IMR-90 (cell line): ENCODE measurements around the gene CNNM3.

Experiments
- BHLHE40 ChIP-seq: fragments of 150-350 bp; IDR thresholded peaks from 2 replicates; pipeline ENCODE4 v1.6.1; 2016; ENCODE audit warnings: mild to moderate bottlenecking, low read depth, low read length
- CEBPB ChIP-seq: IDR thresholded peaks from 2 replicates; pipeline ENCODE4 v1.6.1; 2012; ENCODE audit warnings: low read depth, low read length, improper control_type of control experiment
- FOS ChIP-seq: fragments of 150-350 bp; IDR thresholded peaks from 2 replicates; pipeline ENCODE4 v1.6.1; 2016; ENCODE audit warnings: low read depth, low read length
- MAFK ChIP-seq: IDR thresholded peaks from 2 replicates; pipeline ENCODE4 v1.6.1; 2012; ENCODE audit warnings: low read depth, low read length, improper control_type of control experiment
- MAZ ChIP-seq: IDR thresholded peaks from 2 replicates; pipeline ENCODE4 v1.6.1; 2012; ENCODE audit warnings: low read depth, mild to moderate bottlenecking, low read length, improper control_type of control experiment, moderate library complexity, borderline replicate concordance
- POLR2A ChIP-seq: IDR thresholded peaks from 2 replicates; pipeline ENCODE4 v1.6.1; 2012; ENCODE audit warnings: mild to moderate bottlenecking, low read depth, low read length
- RAD21 ChIP-seq: IDR thresholded peaks from 2 replicates; pipeline ENCODE4 v1.6.1; 2012; ENCODE audit warnings: low read length, improper control_type of control experiment
- RCOR1 ChIP-seq: IDR thresholded peaks from 2 replicates; pipeline ENCODE4 v1.6.1; 2012; ENCODE audit warnings: mild to moderate bottlenecking, low read length, improper control_type of control experiment; ENCODE audit not compliant: insufficient replicate concordance
- RFX5 ChIP-seq: IDR thresholded peaks from 2 replicates; pipeline ENCODE4 v1.8.0; 2012; ENCODE audit warnings: low read depth, mild to moderate bottlenecking, low read length, moderate library complexity
- SMC3 ChIP-seq: fragments of 150-350 bp; IDR thresholded peaks from 2 replicates; pipeline ENCODE4 v1.6.1; 2016; ENCODE audit warnings: low read depth, mild to moderate bottlenecking, antibody characterized with exemption, low read length, moderate library complexity
- TF ChIP-seq, protein P1 (sequence below): conservative IDR thresholded peaks from 2 replicates; pipeline ENCODE4 v1.5.1; 2012; ENCODE audit warnings: mild to moderate bottlenecking, low read depth, low read length, improper control_type of control experiment
- TF ChIP-seq, protein P2 (sequence below): fragments of 150-350 bp; IDR thresholded peaks from 2 replicates; pipeline ENCODE4 v1.6.1; 2017; ENCODE audit warnings: mild to moderate bottlenecking, antibody characterized with exemption, low read length, low read depth

GRCh38 chr2:96767135-96767871 is 48.8 kb upstream of the CNNM3 start:
- TF ChIP-seq, protein P1, sequence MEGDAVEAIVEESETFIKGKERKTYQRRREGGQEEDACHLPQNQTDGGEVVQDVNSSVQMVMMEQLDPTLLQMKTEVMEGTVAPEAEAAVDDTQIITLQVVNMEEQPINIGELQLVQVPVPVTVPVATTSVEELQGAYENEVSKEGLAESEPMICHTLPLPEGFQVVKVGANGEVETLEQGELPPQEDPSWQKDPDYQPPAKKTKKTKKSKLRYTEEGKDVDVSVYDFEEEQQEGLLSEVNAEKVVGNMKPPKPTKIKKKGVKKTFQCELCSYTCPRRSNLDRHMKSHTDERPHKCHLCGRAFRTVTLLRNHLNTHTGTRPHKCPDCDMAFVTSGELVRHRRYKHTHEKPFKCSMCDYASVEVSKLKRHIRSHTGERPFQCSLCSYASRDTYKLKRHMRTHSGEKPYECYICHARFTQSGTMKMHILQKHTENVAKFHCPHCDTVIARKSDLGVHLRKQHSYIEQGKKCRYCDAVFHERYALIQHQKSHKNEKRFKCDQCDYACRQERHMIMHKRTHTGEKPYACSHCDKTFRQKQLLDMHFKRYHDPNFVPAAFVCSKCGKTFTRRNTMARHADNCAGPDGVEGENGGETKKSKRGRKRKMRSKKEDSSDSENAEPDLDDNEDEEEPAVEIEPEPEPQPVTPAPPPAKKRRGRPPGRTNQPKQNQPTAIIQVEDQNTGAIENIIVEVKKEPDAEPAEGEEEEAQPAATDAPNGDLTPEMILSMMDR: no peak
- TF ChIP-seq BHLHE40: no peak
- no peak for TF ChIP-seq POLR2A
- no peak for TF ChIP-seq RAD21
- no peak for TF ChIP-seq MAZ
- TF ChIP-seq, protein P2, sequence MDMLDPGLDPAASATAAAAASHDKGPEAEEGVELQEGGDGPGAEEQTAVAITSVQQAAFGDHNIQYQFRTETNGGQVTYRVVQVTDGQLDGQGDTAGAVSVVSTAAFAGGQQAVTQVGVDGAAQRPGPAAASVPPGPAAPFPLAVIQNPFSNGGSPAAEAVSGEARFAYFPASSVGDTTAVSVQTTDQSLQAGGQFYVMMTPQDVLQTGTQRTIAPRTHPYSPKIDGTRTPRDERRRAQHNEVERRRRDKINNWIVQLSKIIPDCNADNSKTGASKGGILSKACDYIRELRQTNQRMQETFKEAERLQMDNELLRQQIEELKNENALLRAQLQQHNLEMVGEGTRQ: no peak
- TF ChIP-seq RCOR1: no peak
- no peak for TF ChIP-seq SMC3
- no peak for TF ChIP-seq FOS
- no peak for TF ChIP-seq MAFK
- TF ChIP-seq RFX5: no peak
- no peak for TF ChIP-seq CEBPB
